ENCODE measurements around the gene DCC. TPM values are rescaled to one million over a fixed set of nuclear protein-coding genes. Genes with fewer than 3 reads are reported as not detected.
"Not testable (repeated sequence)": the region's sequence is repeated elsewhere in the genome, so short reads cannot be mapped to it uniquely, and the experiment has no call there.

Gene DCC
- total and polyA plus RNA-seq, 2 of the 8 experiments (the other 6 are each of a cell fraction or from before 2014, with no cell fraction given), result 0.14 to 1.4 TPM

DNA sequence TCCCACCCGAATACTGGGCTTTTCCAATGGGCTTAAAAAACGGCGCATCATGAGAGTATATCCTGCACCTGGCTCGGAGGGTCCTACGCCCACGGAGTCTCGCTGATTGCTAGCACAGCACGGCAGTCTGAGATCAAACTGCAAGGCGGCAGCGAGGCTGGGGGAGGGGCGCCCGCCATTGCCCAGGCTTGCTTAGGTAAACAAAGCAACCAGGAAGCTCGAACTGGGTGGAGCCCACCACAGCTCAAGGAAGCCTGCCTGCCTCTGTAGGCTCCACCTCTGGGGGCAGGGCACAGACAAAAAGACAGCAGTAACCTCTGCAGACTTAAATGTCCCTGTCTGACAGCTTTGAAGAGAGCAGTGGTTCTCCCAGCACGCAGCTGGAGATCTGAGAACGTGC lies 1171.7 kb downstream of the DCC start:
- H3K23ac ChIP-seq (ENCODE audit: insufficient read length); H3K4me2 ChIP-seq (ENCODE audit: insufficient read depth in 1 of 2, low read depth in 2 of 2, low read length in 2 of 2); H4K91ac ChIP-seq (replicated peaks; ENCODE audit: insufficient read length, low read length); H3K9me3 ChIP-seq (ENCODE audit: insufficient read depth in 2 of 2, low read depth in 1 of 2, low read length in 1 of 2); H3K36me3 ChIP-seq (ENCODE audit: control insufficient read depth in 2 of 4, insufficient read depth in 4 of 4, low read length in 3 of 4); H2BK15ac ChIP-seq (ENCODE audit: low read length); H3K14ac ChIP-seq (ENCODE audit: insufficient read length); FAIRE-seq; CTCF ChIA-PET (ENCODE audit: partially characterized antibody); H3K27me3 ChIP-seq (replicated peaks in 1 of 4; ENCODE audit: control insufficient read depth in 3 of 4, extremely low read depth in 1 of 4, insufficient read depth in 3 of 4, low read length in 3 of 4); H2AFZ ChIP-seq (ENCODE audit: low read length); H3K4ac ChIP-seq (replicated peaks; ENCODE audit: insufficient read length, low read depth, low read length); H4K20me1 ChIP-seq (replicated peaks in 1 of 2; ENCODE audit: control insufficient read depth in 1 of 2, insufficient read depth in 2 of 2, low read length in 2 of 2); H3K79me1 ChIP-seq (ENCODE audit: low read depth, low read length); POLR2A ChIA-PET (ENCODE audit: partially characterized antibody); H3K79me2 ChIP-seq (ENCODE audit: control insufficient read depth in 1 of 2, insufficient read depth in 2 of 2, low read length in 2 of 2); H4K5ac ChIP-seq (ENCODE audit: insufficient read length, low read depth, low read length); H3K18ac ChIP-seq (ENCODE audit: extremely low read depth, low read length); H3K56ac ChIP-seq (replicated peaks; ENCODE audit: insufficient read length, low read depth, low read length); H2BK120ac ChIP-seq (replicated peaks; ENCODE audit: low read depth, low read length); H2BK5ac ChIP-seq (ENCODE audit: low read depth, low read length); H3K4me3 ChIP-seq (ENCODE audit: extremely low read depth in 1 of 4, insufficient read depth in 2 of 4, low read depth in 3 of 4, low read length in 4 of 4); H2AK5ac ChIP-seq (ENCODE audit: low read depth, low read length); H3K9ac ChIP-seq (replicated peaks in 1 of 4; ENCODE audit: extremely low read depth in 1 of 4, low read depth in 3 of 4, low read length in 3 of 4); H3K4me1 ChIP-seq (replicated peaks in 1 of 4; ENCODE audit: control insufficient read depth in 3 of 4, insufficient read depth in 4 of 4, low read length in 3 of 4); H2BK12ac ChIP-seq (ENCODE audit: low read depth, low read length); H3K27ac ChIP-seq (ENCODE audit: low read depth, low read length); H2BK20ac ChIP-seq (ENCODE audit: low read length); H3K23me2 ChIP-seq (ENCODE audit: low read depth, low read length): not testable (repeated sequence)
- peak overlapping the region; percentile 80; the same call in 1 of the 2 replicates for H4K8ac ChIP-seq (ENCODE audit: extremely low read depth, insufficient read depth, low read length)
- 96% methylated on average over 11 of the region's 15 CpGs; no CpG with 5 or more reads in 1 of the 2 experiments for WGBS, 2 experiments (ENCODE audit: extremely low coverage in 1 of 2, insufficient coverage in 1 of 2, insufficient read length in 1 of 2, insufficient replicate concordance in 2 of 2, low coverage in 1 of 2, low lambda C conversion rate in 2 of 2, missing lambda C conversion rate in 1 of 2)
- DNase-seq (ENCODE audit: low read depth in 1 of 2, low spot score in 2 of 2), result peak in 1 of 2 experiments; percentile 45

Data from H1 (cell line).